GM10248 (cell line): ENCODE results near the gene NNT.
A peak's percentile ranks its signal among the peaks of the same experiment; 100 is the strongest.
"Not testable (repeated sequence)": the region's sequence is repeated elsewhere in the genome, so short reads cannot be mapped to it uniquely, and the experiment has no call there.

ENCODE experiments used
- CTCF ChIA-PET: fragments of 300-600 bp; sonication (Branson Sonifier 250); formaldehyde crosslinking; extraction: SDS; loops from one replicate; lab custom pipeline; 2021; ENCODE audit warnings: antibody characterized with exemption; lab: Yijun Ruan, JAX
- POLR2A ChIA-PET: fragments of 350-650 bp; sonication (Branson Sonifier 250); formaldehyde crosslinking; extraction: SDS; loops from one replicate; lab custom pipeline; 2020; ENCODE audit warnings: antibody characterized with exemption; lab: Yijun Ruan, JAX
- DNase-seq: peaks from one replicate; pipeline ENCODE4 v3.0.0; 2012; ENCODE audit errors: extremely low spot score
- TF ChIP-seq, protein P1 (sequence below): IDR thresholded peaks from 2 replicates; pipeline ENCODE4 v1.5.1; 2012; ENCODE audit warnings: mild to moderate bottlenecking, low read depth; ENCODE audit errors: extremely low read depth, missing control alignments, control extremely low read depth

NNT gene

DNA sequence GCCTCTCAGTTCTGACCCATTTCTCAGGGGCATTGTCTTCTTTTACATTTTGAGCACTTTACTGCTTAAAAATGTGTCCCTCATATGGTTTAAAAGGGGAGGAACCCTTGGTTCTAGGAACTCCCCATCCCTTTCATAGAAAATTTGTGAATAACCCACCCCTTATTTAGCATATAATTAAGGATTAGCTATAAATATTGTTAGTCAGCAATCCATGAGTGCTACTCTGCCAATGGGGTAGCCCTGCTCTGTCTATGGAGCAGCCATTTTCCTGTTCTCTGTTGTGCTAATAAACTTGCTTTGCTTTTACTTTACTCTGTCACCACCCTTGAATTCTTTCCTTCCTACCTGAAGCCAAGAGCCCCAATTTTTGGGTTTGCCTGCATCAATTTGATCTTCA is 12.3 kb upstream of the NNT start:
- CTCF ChIA-PET, result interaction anchor here (1.0 to 1.5 kb wide), 4 partner anchors 9 to 107 kb away, joined by 4 to 6 read pairs (median 4); partner anchors contain the start of gene TMEM267
- TF ChIP-seq, protein P1, sequence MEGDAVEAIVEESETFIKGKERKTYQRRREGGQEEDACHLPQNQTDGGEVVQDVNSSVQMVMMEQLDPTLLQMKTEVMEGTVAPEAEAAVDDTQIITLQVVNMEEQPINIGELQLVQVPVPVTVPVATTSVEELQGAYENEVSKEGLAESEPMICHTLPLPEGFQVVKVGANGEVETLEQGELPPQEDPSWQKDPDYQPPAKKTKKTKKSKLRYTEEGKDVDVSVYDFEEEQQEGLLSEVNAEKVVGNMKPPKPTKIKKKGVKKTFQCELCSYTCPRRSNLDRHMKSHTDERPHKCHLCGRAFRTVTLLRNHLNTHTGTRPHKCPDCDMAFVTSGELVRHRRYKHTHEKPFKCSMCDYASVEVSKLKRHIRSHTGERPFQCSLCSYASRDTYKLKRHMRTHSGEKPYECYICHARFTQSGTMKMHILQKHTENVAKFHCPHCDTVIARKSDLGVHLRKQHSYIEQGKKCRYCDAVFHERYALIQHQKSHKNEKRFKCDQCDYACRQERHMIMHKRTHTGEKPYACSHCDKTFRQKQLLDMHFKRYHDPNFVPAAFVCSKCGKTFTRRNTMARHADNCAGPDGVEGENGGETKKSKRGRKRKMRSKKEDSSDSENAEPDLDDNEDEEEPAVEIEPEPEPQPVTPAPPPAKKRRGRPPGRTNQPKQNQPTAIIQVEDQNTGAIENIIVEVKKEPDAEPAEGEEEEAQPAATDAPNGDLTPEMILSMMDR, result no peak

DNA sequence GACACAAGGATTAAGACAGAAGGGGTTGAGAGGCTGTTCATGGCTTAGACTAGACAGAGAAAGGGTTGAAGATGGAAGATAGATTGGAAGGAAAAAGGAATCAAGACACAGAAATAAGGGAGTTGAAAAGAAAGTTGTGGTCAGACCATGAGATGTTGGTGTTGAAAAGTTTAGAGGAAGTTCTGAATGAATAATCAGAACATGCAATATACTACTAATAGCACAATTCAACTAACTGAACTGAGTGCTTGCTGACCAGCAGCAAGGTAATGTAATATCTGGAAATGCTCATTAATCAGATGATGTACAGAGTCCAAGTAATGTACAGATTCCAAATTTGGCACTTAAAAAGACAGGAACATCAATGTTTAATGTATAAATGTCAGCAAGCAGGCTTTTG is 10.6 kb upstream of the NNT start:
- ChIA-PET CTCF (interaction anchor here (0.6 kb wide), 1 partner anchor 32 kb away, joined by 3 read pairs; no protein-coding TSS in a partner anchor), POLR2A (no interaction called here)
- no peak for DNase-seq
- TF ChIP-seq, protein P1, result no peak

More for the DNA sequence above, 12.3 kb upstream of the NNT start:
- no peak for DNase-seq
- POLR2A ChIA-PET, result no interaction called here

DNA sequence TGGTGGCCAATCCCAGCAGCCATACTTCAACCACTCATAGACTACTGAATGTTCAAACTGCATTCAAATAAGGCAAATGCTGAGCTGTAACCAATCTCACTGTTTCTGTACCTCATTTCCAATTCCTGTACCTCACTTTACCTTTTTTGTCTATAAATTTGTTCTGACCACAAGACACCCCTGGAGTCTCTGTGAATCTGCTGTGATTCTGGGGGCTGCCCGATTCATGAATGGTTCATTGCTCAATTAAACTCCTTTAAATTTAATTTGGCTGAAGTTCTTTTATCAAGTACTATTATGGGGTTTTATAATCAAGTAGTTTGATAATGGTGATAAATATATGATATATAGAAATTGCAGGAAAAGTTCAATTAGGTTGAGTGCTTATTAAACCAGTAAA is 4.1 kb upstream of the NNT start:
- DNase-seq, POLR2A ChIA-PET: not testable (repeated sequence)
- CTCF ChIA-PET, result interaction anchor here (1.2 to 2.6 kb wide), 3 partner anchors 13 to 210 kb away, joined by 3 to 7 read pairs (median 5); no protein-coding TSS in a partner anchor

DNA sequence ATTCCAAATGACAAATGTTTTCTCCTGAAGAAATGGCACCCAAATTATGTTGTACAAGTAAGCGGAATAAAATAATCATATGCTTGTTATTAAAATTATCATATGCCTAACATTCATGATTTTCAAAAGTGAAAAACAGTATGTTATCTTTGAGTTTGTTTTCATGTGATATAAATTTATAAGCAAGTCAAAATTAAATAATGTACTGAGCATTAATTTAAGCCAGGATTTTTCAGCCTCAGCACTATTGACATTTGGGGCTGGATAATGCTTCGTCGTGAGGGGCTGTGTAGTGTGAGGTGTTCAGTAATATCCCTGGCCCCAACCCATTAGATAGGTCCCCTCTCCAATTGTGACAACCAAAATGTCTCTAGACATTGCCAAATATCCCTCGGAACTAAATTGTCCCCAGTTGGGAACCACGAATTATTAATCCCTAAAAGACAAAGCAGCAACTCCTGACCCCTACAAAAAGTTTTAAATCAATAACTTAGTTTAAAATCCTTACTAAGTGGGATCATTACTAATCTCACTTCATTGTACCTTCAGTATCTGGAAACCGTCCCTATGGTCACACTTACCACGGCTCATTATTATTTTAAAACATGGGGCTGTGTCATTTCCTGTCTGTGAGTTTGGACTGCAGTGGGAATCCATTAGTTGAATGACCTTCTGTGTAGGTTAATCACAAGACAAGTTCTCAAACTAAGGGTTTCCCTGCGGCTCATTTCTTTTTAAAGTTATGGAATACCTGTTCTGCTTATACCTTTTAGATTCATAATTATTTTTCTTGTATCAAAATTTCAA is 1.3 kb upstream of the NNT start:
- ChIA-PET CTCF (interaction anchor here (1.4 to 2.6 kb wide), 4 partner anchors 8 to 49 kb away, joined by 3 to 7 read pairs (median 6); no protein-coding TSS in a partner anchor), POLR2A (no interaction called here)
- DNase-seq, result peak; percentile 46
- TF ChIP-seq, protein P1, result no peak

DNA sequence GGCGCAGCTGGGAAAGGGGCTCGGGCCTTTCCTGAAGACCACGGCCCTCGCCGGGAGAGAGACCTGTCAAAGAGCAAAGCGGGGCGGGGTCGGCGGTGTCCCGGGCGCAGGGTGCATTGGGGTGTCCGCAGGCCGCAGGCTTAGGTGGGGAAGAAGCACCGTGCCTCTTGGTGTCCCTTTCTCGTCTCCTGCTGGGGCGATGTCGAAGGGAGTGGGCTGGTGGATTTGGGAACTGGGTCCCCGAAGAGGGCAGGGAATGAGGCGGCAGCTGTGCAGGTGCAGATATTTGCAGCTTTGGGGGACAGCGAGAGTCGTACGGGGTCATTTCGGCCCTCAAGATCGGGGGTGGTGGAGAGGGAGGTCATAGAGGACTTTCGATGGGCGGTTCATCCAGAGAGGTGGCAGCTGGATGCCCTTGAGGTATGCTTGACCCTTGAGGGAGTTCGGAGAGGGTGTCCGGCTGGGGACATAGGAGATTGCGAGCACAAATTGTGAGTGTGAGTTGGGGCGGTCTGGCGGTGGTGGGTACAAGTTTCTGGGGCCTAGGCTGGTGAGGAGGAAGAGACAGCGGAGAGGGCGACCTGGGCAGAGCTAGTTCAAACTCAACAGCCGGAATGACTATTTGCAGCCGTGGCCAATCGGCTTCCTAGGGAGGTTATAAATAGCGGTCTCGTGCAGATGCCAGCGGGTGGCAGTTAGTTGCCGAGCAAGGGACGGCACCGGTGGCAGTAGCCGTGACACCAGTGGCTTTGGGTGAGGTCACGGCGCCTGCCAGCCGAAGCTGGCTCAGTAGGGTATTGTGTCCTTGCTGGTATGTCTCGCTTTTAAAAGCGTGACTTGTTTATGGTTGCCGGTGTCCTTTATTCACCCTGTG is 601 bp downstream of the NNT start:
- TF ChIP-seq, protein P1, result no peak
- peak; percentile 46 for DNase-seq
- POLR2A ChIA-PET, result interaction anchor here (1.9 kb wide), 1 partner anchor 120 kb away, joined by 7 read pairs; the partner anchor contains the start of gene TMEM267
- CTCF ChIA-PET, result interaction anchor here (1.0 to 3.3 kb wide), 7 partner anchors 8 to 120 kb away, joined by 3 to 13 read pairs (median 7); partner anchors contain the start of gene TMEM267

DNA sequence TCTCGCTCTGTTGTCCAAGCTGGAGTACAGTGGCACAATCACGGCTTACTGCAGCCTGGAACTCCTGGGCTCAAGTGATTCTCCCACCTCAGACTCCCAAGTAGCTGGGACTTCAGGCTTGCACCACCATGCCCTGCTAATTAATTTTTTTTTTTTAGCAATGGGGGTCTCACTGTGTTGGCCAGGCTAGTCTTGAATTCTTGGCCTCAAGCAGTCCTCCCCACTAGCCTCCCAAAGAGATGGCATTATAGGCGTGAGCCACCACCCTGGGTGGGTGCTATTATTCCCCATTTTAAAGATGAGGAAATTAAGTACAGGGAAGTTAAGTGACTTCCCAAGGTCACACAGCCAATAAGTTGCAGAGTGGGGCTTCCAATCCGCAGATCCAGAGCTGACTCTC is 1.7 kb downstream of the NNT start:
- ChIA-PET POLR2A (interaction anchor here (0.6 kb wide), 1 partner anchor 45 kb away, joined by 4 read pairs; no protein-coding TSS in a partner anchor), CTCF (interaction anchor here (1.0 to 3.3 kb wide), 3 partner anchors 11 to 121 kb away, joined by 3 to 13 read pairs (median 7); partner anchors contain the start of gene TMEM267)
- TF ChIP-seq, protein P1, result no peak
- no peak for DNase-seq
